Stimulated activated CD8-positive, alpha-beta memory T cell treated with anti-CD3 and anti-CD28 coated beads, Interleukin-15, amount 100 ng/mL, for 24 hours (primary cell): ENCODE data around the gene PDRG1.

Experiments used
- DNase-seq: peaks from one replicate; pipeline ENCODE4 v3.0.0-alpha.2; 2020; ENCODE audit warnings: low read depth

Gene PDRG1

GRCh38 chr20:31951530-31952453, at the start of gene PDRG1:
Gene PDRG1, minus strand, starts transcription at chr20:31952046. Its CDS starts 85 bp downstream, at chr20:31951961.
- peak; percentile 95 for DNase-seq

- DNase-seq = no peak
Measured at GRCh38 chr20:31998246-31998645, 46.4 kb upstream of the PDRG1 start.

DNA sequence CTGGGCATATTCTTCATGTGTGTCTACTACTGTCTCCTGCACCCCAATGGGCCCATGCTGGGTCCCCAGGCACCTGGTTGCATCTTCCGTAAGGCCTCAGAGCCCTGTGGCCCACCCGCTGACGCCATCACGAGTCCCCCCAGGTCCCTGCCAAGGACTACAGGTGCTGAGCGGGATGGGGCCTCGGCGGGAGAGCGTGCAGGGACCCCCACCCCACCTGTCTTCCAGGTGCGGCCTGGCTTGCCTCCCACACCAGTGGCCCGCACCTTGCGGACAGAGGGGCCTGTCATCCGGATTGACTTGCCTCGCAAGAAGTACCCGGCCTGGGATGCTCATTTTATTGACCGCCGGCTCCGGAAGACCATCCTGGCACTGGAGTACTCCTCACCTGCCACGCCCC, 45.1 kb upstream of the PDRG1 start:
- no peak for DNase-seq

DNA sequence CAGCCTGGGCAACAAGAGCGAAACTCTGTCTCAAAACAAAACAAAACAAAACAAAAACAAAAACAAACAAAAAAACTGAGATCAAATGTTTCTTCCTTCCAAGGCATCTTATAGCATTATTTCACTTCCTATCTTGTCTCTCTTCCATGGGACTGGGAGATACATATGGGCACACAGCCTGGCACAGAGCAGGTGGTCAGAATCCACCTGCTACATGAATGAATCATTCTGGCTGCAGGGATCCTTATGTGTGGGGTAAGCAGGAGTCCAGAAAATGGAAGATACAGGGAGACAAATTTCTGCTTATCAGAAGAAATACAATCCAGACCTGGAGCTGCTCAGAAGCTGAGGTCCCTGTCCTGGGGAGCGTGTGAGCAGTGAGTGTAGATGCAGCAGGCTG, 40.2 kb upstream of the PDRG1 start:
- DNase-seq = no peak

DNA sequence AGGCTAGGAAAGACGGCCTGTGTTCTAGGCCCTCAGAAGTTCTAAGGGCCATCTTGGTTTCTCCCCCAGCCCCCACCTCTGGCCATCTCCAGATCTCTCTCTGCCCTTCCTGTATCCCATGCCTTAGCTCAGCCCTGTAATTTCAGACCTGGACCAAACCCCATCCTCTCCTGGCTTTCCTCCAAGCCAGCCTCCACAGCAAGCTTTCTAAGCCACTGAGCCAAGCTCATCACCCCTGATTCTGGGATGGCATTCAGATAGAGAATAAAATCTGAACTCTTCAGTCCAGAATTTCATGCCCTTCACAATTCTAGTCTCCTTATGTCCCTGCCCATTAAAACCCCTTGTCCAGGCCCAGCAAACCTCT, 39.5 kb upstream of the PDRG1 start:
- DNase-seq = no peak

GRCh38 chr20:31990641-31991338, 38.9 kb upstream of the PDRG1 start:
- DNase-seq = no peak

DNA sequence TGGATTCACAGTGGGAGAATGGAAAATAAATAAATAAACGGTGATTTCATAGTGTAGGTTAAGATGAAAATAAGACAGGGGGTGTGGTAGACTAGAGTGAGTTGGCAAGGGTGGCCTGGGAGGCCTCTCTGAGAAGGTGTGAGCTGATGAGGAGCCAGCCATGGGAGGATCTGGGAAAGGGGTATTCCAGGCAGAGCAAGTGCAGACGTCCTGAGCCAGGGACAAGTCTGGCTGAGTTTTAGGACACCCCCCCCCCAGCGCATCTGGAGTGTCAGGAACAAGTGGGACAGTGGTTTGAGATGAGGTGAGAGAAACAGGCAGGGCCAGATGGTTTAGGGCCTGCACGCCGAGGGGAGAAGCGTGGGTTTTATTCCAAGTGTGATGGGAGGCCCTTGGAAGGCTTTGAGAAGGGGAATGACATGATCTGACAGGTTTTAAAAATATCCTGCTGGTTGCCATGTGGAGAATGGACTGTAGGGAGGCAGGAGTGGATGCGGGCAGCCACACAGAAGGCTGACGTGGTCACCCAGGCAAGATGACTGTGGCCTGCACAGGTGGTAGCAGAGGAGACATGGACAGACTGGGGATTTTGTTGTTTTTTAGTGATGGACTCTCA, 37.3 kb upstream of the PDRG1 start:
- no peak for DNase-seq

GRCh38 chr20:31988430-31989015, 36.7 kb upstream of the PDRG1 start:
- no peak for DNase-seq

DNA sequence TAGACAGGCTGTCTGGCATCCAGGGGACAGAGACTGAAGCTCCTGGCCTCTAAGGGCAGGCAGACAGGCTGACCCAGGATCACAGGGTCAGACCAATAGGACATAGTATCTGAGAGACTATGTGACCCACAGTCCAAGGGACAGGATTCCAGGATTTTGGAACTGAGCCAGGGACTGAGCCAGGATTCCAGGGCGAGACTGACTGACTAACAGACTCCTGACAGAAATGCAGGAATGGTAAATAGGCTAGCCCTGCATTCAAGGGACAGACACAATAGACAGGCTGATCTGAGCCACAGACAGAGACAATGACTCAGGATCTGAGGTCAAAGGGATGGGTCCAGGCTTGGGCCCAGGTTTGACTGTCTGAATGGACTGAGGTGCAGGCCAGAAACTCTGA, 35.9 kb upstream of the PDRG1 start:
- DNase-seq = no peak

GRCh38 chr20:31984981-31985471, 33.2 kb upstream of the PDRG1 start:
- no peak for DNase-seq

DNA sequence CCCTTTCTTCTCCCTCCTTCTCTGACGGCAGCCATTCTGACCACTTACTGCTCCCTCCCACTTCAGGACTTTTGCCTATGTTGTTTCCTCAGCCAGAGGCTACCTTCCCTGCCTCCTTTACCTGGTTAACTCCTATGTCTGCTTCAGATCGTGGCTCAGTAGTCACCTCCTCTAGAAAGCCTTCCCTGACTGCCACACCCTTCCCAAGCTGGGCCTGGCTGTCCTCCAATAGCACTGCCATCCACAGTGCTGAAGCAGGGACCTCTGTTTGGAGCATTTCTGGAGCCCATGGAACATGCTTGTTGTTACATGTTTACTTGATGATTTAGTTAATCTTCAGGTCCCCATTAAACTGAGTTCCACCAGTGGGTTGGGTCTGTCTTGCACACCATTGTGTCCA, 29.9 kb upstream of the PDRG1 start:
- no peak for DNase-seq

DNA sequence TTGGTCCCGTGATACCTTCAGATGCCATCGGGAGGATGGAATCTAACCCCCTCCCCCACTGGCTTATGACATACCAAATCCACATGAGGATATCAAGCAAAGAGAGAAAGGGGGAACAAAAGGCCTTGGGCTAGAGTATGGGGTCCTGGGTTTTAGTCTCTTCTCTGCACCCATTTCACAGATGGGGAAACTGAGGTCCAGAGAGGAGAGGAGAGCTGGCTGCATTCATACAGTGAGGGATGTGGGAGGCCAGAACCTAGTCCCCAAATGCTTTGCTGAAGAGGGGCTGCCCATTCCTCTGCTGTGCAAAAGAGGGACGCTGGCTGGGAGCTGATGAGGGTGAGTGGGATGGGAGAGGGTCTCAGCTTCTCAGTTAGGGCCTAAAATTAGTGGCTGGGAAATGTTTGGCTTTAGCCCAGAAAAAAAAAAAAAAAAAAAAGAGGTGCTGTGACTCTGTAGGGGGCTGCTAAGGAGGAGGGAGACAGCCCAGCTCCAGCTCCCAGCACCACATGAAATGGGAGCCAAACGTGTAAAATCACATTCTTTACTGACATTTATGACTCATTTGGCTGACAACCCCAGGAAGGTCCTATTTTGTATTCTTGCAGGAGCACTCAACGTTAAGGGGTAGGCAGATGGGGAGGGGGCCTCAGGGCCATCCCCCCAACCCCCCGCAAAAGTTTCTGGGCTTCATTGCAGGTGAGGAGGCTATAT, 28.0 kb upstream of the PDRG1 start:
- no peak for DNase-seq

DNA sequence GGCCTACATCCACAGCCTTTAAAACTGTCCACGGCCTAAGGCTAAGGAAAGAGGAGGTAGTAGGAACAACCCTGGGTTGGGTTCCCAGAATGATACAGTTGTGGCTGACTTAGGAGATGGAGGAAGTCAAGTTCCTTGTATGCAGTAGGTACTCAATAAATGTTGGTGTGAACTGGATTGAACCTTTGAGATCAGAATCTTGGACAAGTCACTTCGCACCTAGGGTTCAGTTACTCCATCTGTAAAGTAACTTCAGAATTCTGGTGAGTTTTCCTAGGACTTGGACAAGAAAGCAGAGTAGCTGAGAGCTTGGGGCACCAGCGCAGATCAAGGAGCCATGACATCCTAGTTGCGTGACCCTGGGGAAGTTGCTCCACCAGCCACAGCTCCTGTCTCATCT, 25.2 kb upstream of the PDRG1 start:
- DNase-seq = no peak

DNA sequence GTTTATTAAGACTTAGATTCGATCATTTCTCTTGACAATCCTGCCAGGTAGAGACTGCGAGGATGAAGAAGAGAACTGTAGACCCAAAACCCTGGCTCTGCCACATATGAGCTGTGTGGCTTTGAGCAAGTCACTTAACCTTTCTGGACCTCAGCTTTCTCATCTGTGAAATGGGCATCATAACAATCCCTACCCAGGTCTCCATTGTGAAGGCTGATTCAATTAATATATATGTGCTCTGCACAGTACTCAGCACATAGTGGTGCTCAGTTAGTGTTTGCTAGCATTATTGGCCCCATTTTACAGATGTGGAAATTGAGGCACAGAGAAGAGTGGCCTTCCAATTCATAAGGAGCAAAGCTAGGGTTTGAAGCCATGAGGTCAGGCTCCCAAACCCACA, 24.0 kb upstream of the PDRG1 start:
- no peak for DNase-seq

DNA sequence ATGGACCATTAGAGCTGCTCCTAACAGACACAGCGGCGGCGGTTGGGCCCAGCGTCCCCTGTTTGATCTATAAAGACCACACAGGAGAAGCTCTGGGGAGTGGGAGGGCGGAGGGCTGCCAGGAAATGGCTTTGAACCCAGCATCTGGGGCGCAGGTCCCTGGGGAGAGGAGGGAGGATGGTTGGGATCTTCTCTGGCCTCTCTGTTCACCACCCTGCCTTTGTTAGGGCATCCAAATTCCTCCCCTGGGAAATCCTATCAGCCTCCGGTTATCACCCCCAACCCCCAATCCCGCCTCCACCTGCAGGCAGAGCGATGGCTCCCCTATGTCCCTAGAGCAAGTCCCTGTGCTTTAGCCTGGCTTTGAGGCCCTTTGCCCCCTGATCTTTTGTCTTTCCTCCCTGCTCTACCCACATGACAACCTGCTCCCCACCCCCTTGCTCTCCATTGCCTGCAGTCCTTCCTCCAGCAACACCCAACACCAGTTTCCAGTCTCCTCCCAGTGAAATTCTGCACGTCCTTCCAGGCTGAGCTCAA, 23.2 kb upstream of the PDRG1 start:
- no peak for DNase-seq

GRCh38 chr20:31974296-31974695, 22.4 kb upstream of the PDRG1 start:
- no peak for DNase-seq

- DNase-seq = no peak
Measured at GRCh38 chr20:31972471-31973021, 20.7 kb upstream of the PDRG1 start.

DNA sequence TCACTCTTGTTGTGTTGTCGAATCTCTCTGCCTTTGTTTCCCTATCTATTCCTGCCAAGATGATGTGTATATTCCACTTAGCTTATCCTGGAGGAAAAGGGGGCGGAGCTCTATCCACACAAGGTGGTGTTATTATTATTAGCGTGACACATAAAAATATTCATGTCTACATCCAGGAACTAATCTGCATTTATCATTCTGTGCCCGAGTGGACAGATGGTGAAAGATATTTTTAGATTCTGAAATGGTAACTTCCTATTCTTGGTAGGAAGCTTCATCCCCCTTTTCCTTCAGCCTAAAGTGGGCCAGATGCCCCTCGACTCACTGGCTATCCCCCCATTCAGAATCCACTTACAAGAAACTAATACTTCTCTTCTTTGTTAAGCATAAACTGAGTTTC, 18.1 kb upstream of the PDRG1 start:
- DNase-seq = no peak

DNA sequence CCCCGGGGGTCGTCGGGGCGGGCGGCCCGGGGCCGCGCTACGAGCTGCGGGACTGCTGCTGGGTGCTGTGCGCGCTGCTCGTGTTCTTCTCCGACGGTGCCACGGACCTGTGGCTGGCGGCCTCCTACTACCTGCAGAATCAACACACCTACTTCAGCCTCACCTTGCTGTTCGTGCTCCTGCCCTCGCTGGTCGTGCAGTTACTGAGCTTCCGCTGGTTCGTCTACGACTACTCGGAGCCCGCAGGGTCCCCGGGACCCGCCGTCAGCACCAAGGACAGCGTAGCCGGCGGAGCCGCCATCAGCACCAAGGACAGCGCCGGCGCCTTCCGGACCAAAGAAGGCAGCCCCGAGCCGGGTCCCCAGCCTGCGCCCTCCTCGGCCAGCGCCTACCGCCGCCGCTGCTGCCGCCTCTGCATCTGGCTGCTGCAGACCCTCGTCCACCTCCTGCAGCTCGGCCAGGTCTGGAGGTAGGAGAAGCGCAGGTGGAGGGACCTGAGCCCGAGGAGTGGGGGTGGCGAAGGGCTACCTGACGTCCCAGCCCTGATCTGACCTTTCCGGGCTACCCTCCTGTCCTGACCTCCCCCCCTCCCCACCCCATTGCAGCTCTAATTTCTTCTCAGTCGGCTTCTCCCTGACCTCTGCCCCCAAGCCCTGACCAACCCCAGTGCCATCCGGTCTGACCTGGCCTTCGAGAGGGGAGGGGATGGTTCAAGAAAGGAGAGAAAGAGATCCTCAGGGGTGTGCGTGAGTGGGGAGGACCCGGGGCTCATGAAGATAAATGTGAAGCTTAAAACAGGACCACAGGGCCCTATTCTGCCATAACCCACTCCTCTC, 16.7 kb upstream of the PDRG1 start:
- peak; percentile 76 for DNase-seq

- no peak for DNase-seq
Measured at GRCh38 chr20:31967830-31968249, 16.0 kb upstream of the PDRG1 start, which contains the start of gene XKR7. Gene XKR7, plus strand, starts transcription at chr20:31968151. Its CDS starts 25 bp downstream, at chr20:31968176.
